ENCODE data around the gene ATP5ME.

DNA sequence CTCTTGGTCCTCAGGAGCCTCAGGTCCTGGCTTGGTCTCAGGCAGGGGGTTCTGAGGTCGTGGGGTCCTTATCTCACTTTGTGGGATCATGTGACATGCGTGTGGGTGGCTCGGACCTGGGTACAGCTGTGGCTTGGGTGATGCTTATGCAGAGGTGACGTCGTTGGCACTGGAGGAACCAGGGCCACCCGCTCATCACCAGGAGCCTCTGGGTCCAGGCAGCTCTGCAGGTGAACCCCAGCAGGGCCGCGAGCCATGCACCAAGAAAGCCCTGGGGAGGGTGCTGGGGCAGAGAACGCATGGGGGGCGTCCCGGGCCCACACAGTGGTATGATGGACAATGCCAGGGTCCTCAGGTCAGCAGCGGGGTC is 8.7 kb downstream of the ATP5ME start:
- TF ChIP-seq POLR2A (IDR thresholded peaks at IDR 0.05) = no peak
- TF ChIP-seq, protein P1, sequence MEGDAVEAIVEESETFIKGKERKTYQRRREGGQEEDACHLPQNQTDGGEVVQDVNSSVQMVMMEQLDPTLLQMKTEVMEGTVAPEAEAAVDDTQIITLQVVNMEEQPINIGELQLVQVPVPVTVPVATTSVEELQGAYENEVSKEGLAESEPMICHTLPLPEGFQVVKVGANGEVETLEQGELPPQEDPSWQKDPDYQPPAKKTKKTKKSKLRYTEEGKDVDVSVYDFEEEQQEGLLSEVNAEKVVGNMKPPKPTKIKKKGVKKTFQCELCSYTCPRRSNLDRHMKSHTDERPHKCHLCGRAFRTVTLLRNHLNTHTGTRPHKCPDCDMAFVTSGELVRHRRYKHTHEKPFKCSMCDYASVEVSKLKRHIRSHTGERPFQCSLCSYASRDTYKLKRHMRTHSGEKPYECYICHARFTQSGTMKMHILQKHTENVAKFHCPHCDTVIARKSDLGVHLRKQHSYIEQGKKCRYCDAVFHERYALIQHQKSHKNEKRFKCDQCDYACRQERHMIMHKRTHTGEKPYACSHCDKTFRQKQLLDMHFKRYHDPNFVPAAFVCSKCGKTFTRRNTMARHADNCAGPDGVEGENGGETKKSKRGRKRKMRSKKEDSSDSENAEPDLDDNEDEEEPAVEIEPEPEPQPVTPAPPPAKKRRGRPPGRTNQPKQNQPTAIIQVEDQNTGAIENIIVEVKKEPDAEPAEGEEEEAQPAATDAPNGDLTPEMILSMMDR (IDR thresholded peaks at IDR 0.05) = no peak

Measured in heart left ventricle (tissue), 13 donors.